Measurements from ENCODE around the gene RABIF.

RABIF gene

DNA sequence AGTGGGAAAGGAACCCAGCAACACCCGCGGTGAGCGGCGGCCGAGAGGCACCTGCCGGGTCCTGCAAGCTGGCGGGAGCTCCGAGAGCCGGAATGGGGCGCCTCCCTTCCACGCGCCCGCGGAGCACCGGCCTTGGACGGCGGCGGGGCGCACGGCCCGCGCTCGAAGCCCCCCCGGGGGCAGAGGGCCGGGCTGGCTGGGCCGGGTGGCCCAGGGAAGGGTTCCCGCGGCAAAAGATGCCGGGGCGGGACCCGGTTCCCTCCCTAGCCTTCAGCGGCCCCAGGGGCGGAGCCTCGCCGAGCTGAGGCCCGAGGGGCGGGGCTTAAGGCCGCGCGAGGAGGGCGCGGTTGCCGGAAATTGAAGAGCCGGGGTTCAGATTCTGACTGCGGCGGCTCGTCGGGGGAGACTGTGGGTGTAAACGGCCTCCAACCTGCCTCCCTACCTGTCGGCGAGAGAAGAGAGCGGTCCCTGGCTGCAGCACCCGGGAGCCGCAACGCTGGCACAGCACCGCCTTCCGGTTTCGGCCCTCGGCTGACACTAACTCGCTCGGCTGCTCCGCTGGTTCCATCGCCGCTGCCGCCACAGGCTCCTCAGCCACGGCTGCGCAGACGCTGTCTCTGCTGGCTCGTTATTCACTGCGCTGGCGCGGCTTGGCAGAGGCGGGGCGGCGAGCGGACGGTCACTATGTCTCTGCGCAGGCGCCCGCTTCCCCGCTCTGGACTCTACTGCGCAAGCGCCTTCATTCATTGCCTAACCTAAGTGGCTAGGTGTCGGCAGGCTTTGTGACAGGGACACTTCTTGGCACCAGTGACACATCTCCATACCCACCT lies at the start of gene RABIF:
TSS of gene RABIF (minus strand) at position 619 of the 830 bp plus-strand sequence. CDS start at position 568, 51 bp downstream.
- TF ChIP-seq, protein P1, sequence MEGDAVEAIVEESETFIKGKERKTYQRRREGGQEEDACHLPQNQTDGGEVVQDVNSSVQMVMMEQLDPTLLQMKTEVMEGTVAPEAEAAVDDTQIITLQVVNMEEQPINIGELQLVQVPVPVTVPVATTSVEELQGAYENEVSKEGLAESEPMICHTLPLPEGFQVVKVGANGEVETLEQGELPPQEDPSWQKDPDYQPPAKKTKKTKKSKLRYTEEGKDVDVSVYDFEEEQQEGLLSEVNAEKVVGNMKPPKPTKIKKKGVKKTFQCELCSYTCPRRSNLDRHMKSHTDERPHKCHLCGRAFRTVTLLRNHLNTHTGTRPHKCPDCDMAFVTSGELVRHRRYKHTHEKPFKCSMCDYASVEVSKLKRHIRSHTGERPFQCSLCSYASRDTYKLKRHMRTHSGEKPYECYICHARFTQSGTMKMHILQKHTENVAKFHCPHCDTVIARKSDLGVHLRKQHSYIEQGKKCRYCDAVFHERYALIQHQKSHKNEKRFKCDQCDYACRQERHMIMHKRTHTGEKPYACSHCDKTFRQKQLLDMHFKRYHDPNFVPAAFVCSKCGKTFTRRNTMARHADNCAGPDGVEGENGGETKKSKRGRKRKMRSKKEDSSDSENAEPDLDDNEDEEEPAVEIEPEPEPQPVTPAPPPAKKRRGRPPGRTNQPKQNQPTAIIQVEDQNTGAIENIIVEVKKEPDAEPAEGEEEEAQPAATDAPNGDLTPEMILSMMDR (IDR thresholded peaks at IDR 0.05): no peak; the same call in 1 of the 2 replicates

DNA sequence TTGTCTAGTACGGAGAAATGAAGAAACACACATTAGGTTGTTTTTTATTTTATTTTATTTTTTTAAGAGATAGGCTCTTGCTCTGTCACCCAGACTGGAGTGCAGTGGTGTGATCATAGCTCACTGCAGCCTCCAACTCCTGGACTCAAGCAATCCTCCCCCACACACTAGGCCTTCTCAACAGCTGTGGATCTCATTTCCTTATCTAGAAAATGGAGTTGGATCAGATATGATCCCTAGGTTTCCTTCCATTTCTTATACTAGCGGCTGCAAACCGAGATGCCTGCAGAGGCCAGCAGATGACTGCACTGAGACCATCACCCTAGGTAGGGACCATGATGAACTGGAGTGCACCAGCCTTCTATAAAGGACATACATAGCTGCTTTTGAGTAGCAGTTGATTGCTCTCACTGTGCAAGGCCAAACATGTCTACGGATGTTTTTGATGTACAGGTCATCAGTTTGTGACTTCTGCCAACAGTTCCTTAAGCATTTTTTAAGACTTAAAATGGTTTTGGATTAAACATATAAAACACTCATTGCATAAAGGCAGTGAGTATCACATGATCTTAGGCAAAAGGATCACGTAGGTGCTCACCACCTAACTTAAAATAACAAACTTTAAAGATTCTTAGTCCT lies 49.5 kb upstream of the RABIF start:
- TF ChIP-seq, protein P1 (IDR thresholded peaks at IDR 0.05): no peak

DNA sequence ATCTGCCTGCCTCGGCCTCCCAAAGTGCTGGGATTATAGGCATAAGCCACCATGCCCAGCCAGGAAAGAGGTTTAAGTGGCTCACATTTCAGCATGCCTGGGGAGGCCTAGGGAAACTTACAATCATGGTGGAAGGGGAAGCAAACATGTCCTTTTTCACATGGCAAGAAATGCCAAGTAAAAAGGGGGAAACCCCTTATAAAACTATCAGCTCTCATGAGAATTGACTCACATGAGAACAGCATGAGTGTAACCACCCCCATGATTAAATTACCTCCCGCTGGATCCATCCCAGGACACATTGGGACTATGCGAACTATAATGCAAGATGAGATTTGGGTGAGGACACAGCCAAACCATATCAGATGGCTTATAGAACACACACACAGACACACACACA lies 46.9 kb upstream of the RABIF start:
- TF ChIP-seq, protein P1 (IDR thresholded peaks at IDR 0.05): no peak

DNA sequence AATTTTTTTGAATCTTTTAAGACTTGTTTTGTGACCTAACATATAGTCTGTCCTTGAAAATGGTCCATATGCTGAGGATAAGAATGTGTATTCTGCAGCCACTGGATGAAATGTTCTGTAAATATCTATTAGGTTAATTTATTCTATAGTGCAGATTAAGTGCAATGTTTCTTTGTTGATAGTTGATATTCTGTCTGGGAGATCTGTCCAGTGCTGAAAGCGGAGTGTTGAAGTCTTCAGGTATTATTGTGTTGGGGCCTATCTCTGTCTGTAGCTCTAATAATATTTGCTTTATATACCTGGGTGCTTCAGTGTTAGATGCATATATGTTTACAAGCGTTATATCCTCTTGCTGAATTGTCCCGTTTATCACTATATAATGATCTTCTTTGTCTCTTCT lies 45.8 kb upstream of the RABIF start:
- TF ChIP-seq, protein P1 (IDR thresholded peaks at IDR 0.05): no peak

DNA sequence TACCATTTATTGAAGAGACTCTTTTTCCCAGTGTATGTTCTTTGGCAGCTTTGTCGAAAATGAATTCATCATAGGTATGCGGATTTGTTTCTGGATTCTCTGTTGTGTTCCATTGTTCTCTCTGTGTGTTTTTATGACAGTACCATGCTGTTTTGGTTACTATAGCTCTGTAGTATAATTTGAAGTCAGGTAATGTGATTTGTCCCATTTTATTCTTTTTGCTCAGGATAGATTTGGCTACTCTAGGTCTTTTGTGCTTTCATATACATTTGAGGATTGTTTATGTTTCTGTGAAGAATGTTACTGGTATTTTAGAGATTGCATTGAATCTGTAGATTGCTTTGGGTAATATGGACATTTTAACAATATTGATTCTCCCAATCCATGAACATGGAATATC lies 43.5 kb upstream of the RABIF start:
- TF ChIP-seq, protein P1 (IDR thresholded peaks at IDR 0.05): no peak

DNA sequence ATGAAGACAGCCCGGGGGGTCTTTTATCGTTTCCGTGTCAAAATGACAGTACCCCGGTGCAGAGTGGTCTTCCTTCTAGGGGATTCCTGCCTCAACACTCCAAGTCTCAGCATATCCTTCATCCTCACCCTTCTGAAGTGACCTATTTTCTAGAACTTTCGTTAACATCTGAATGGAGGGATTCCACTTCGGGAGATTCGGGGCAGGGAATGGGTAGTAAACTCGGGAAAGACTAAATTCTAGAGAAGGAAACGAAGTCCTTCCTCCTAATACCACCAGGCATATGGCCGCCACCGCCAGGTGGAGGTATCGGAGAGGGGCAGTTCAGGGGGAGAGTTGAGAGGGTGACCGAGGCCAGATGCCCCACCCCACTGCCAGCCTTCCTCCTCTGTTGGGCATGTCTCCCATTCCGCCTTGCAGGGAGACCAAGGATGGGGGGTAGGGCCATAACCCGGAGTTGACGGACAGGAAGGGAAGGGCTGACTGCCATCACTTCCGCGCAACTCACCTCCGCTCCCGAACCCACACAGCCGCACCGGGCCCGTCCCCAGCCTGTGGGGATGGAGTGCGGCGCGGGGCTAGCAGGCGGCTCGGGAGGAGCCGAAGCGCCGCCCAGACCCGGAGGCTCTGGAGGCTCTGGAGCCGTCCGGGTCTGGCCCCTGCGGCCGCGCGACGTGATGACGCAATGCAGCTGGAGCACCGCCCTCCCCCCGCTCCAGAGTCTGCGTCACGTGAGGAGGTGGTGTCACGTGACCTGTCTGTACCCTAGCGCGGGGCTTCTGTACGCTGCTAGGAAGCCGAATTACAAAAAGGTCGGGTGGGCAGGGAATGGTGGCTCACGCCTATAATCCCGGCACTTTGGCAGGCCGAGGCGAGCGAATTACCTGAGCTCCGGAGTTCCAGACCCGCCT lies 37.9 kb upstream of the RABIF start, which contains the start of gene KLHL12:
TSS of gene KLHL12 (minus strand) at position 654 of the 911 bp plus-strand sequence. CDS start 2,072 bp downstream, outside the sequence.
- TF ChIP-seq, protein P1 (IDR thresholded peaks at IDR 0.05): peak; percentile 63

DNA sequence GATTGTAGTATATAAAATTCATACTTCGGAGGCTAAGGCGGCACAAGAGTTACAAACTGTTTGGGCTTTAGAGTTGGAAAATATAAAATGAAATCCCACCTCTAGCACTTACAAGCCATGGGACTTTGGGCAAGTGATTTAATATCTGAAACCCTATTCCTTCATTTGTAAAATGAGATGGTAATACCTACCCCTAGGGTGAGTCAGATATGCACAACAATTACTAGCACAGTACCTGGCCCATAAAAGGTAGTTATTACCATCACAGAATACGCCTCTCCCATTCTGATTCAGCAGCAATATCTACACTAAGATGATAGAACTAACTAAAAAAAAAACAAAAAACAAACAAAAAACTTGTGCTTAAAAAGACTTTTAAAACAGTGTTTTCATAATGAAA lies 34.6 kb upstream of the RABIF start:
- TF ChIP-seq, protein P1 (IDR thresholded peaks at IDR 0.05): no peak

All from LNCAP (cell line).